GM21825 (cell line): ENCODE measurements around the gene SEMA4D.

Source experiments
- ATAC-seq: cut with Tn5 transposase; IDR thresholded peaks from one replicate; pipeline ENCODE4 v1.9.1; 2021; ENCODE audit warnings: mild to moderate bottlenecking, moderate library complexity; ENCODE audit not compliant: unreplicated experiment

The SEMA4D gene

GRCh38 chr9:89502671-89503070, 4.8 kb upstream of the SEMA4D start:
- ATAC-seq = no peak

GRCh38 chr9:89502038-89502601, 4.2 kb upstream of the SEMA4D start:
- no peak for ATAC-seq

- no peak for ATAC-seq
Observed at GRCh38 chr9:89501311-89501898, 3.5 kb upstream of the SEMA4D start.

GRCh38 chr9:89500008-89500407, 2.1 kb upstream of the SEMA4D start:
- no peak for ATAC-seq

- ATAC-seq = peak; percentile 35
Observed at GRCh38 chr9:89498852-89499480, 1.1 kb upstream of the SEMA4D start.

- ATAC-seq = peak; percentile 21
Observed at GRCh38 chr9:89497257-89497963, 503 bp downstream of the SEMA4D start.

- ATAC-seq = no peak
Observed at GRCh38 chr9:89496645-89497256, 1.2 kb downstream of the SEMA4D start.

- ATAC-seq = no peak
Observed at GRCh38 chr9:89495824-89496560, 1.9 kb downstream of the SEMA4D start.

- ATAC-seq = no peak
Observed at GRCh38 chr9:89494199-89494598, 3.7 kb downstream of the SEMA4D start.

GRCh38 chr9:89493671-89494070, 4.2 kb downstream of the SEMA4D start:
- ATAC-seq = no peak

- no peak for ATAC-seq
Observed at GRCh38 chr9:89493181-89493580, 4.7 kb downstream of the SEMA4D start.

- no peak for ATAC-seq
Observed at GRCh38 chr9:89492586-89492985, 5.3 kb downstream of the SEMA4D start.

GRCh38 chr9:89491694-89492093, 6.2 kb downstream of the SEMA4D start:
- ATAC-seq = no peak

GRCh38 chr9:89489548-89490530, 8.1 kb downstream of the SEMA4D start:
- ATAC-seq = no peak

- no peak for ATAC-seq
Observed at GRCh38 chr9:89488936-89489335, 9.0 kb downstream of the SEMA4D start.

- ATAC-seq = no peak
Observed at GRCh38 chr9:89488131-89488530, 9.8 kb downstream of the SEMA4D start.

- no peak for ATAC-seq
Observed at GRCh38 chr9:89486681-89487080, 11.2 kb downstream of the SEMA4D start.

- peak; percentile 35 for ATAC-seq
Observed at GRCh38 chr9:89484475-89485404, 13.2 kb downstream of the SEMA4D start.
